H9 (cell line): Measurements from ENCODE around the gene RPA1. TPM values are rescaled to one million over a fixed set of nuclear protein-coding genes. Genes with fewer than 3 reads are reported as not detected.

Experiments used
- DNase-seq: peaks from one replicate; pipeline ENCODE4 v3.0.0-alpha.2; 2017
- H2AFZ ChIP-seq: one replicate; pipeline ENCODE4 v1.6.1; 2013; ENCODE audit warnings: mild to moderate bottlenecking, low read length, control low read depth, moderate library complexity
- H2AK5ac ChIP-seq: 2 replicates; pipeline ENCODE4 v1.6.1; 2013; ENCODE audit warnings: low read length, control low read depth, mixed read lengths; ENCODE audit not compliant: insufficient read length
- H2BK120ac ChIP-seq: one replicate; pipeline ENCODE4 v1.6.1; 2013; ENCODE audit warnings: low read depth, mild to moderate bottlenecking, low read length, control low read depth, inconsistent platforms; ENCODE audit not compliant: poor library complexity, severe bottlenecking
- H2BK12ac ChIP-seq: 2 replicates; pipeline ENCODE4 v1.6.1; 2013; ENCODE audit warnings: low read length, control low read depth, mixed read lengths, low read depth; ENCODE audit not compliant: insufficient read length
- H2BK15ac ChIP-seq: 2 replicates; pipeline ENCODE4 v1.6.1; 2013; ENCODE audit warnings: low read depth, low read length, control low read depth
- H2BK20ac ChIP-seq: one replicate; pipeline ENCODE4 v1.6.1; 2013; ENCODE audit warnings: low read depth, mild to moderate bottlenecking, low read length, control low read depth, inconsistent platforms; ENCODE audit not compliant: poor library complexity, severe bottlenecking
- H2BK5ac ChIP-seq: 2 replicates; pipeline ENCODE4 v1.6.1; 2013; ENCODE audit warnings: low read length, control low read depth, mixed read lengths; ENCODE audit not compliant: insufficient read length
- H3K14ac ChIP-seq: 2 replicates; pipeline ENCODE4 v1.6.1; 2013; ENCODE audit warnings: low read length, control low read depth; ENCODE audit not compliant: insufficient read depth
- H3K18ac ChIP-seq: 2 replicates; pipeline ENCODE4 v1.6.1; 2013; ENCODE audit warnings: low read depth, mild to moderate bottlenecking, mixed read lengths, low read length, control low read depth; ENCODE audit not compliant: insufficient read length
- H3K23ac ChIP-seq: 2 replicates; pipeline ENCODE4 v1.6.1; 2013; ENCODE audit warnings: low read length, control low read depth, mixed read lengths, low read depth; ENCODE audit not compliant: insufficient read length
- H3K23me2 ChIP-seq: 2 replicates; pipeline ENCODE4 v1.6.1; 2013; ENCODE audit warnings: low read depth, mild to moderate bottlenecking, mixed read lengths, low read length, control low read depth; ENCODE audit not compliant: insufficient read length, poor library complexity, severe bottlenecking
- H3K27ac ChIP-seq: 2 replicates; pipeline ENCODE4 v1.5.1; 2013; ENCODE audit warnings: low read length, control low read depth, mixed read lengths, low read depth; ENCODE audit not compliant: insufficient read length
- H3K27me3 ChIP-seq: 2 replicates; pipeline ENCODE4 v1.6.1; 2013; ENCODE audit warnings: low read length, control low read depth, inconsistent platforms; ENCODE audit not compliant: insufficient read depth
- H3K4ac ChIP-seq: 2 replicates; pipeline ENCODE4 v1.6.1; 2013; ENCODE audit warnings: low read depth, mild to moderate bottlenecking, control low read depth, inconsistent platforms, low read length, moderate library complexity
- H3K4me1 ChIP-seq: 2 replicates; pipeline ENCODE4 v1.6.1; 2013; ENCODE audit warnings: low read length, control low read depth, inconsistent platforms; ENCODE audit not compliant: insufficient read depth
- H3K4me2 ChIP-seq: 2 replicates; pipeline ENCODE4 v1.6.1; 2013; ENCODE audit warnings: low read length, control low read depth, mixed read lengths; ENCODE audit not compliant: insufficient read length, insufficient read depth
- H3K56ac ChIP-seq: 2 replicates; pipeline ENCODE4 v1.6.1; 2013; ENCODE audit warnings: low read depth, mild to moderate bottlenecking, mixed read lengths, low read length, control low read depth; ENCODE audit not compliant: insufficient read length
- H3K79me1 ChIP-seq: 2 replicates; pipeline ENCODE4 v1.6.1; 2013; ENCODE audit warnings: low read depth, mild to moderate bottlenecking, moderate library complexity, low read length, control low read depth, inconsistent platforms; ENCODE audit not compliant: insufficient read depth, poor library complexity, severe bottlenecking
- H3K79me2 ChIP-seq: 2 replicates; pipeline ENCODE4 v1.6.1; 2013; ENCODE audit warnings: low read length, control low read depth, inconsistent platforms; ENCODE audit not compliant: insufficient read depth
- H3K9ac ChIP-seq: 2 replicates; pipeline ENCODE4 v1.6.1; 2013; ENCODE audit warnings: low read length, control low read depth, mixed read lengths; ENCODE audit not compliant: insufficient read length; ENCODE audit errors: extremely low read depth
- H3K9me3 ChIP-seq: one replicate; pipeline ENCODE4 v1.6.1; 2013; ENCODE audit warnings: low read depth, low read length, inconsistent platforms; ENCODE audit not compliant: control insufficient read depth
- H3T11ph ChIP-seq: one replicate; pipeline ENCODE4 v1.6.1; 2013; ENCODE audit warnings: mild to moderate bottlenecking, low read length, control low read depth, inconsistent platforms
- H4K20me1 ChIP-seq: one replicate; pipeline ENCODE4 v1.6.1; 2013; ENCODE audit not compliant: control insufficient read depth, insufficient read length, insufficient read depth
- H4K5ac ChIP-seq: 2 replicates; pipeline ENCODE4 v1.6.1; 2013; ENCODE audit warnings: low read depth, mild to moderate bottlenecking, mixed read lengths, low read length, control low read depth; ENCODE audit not compliant: insufficient read length
- H4K8ac ChIP-seq: replicated peaks from 2 replicates; pipeline ENCODE4 v1.6.1; 2013; ENCODE audit warnings: low read length, control low read depth, mixed read lengths, low read depth; ENCODE audit not compliant: insufficient read length
- H4K91ac ChIP-seq: 2 replicates; pipeline ENCODE4 v1.6.1; 2013; ENCODE audit warnings: low read depth, mild to moderate bottlenecking, moderate library complexity, mixed read lengths, low read length, control low read depth; ENCODE audit not compliant: insufficient read length
- H3K27ac Mint-ChIP-seq, 3 experiments: 2 replicates in 2 of 3; 3 replicates in 1 of 3; pipeline ENCODE4 v1.8.0; 2020 to 2021; ENCODE audit warnings: mixed read lengths in 3 of 3, mild to moderate bottlenecking in 1 of 3, moderate library complexity in 1 of 3
- H3K27me3 Mint-ChIP-seq: 2 replicates; pipeline ENCODE4 v1.8.0; 2021; ENCODE audit warnings: low read depth, mild to moderate bottlenecking, moderate library complexity, mixed read lengths
- H3K36me3 Mint-ChIP-seq, 3 experiments: 2 replicates in 2 of 3; 3 replicates in 1 of 3; pipeline ENCODE4 v1.8.0; 2020 to 2021; ENCODE audit warnings: low read depth in 3 of 3, mixed read lengths in 3 of 3; ENCODE audit not compliant: insufficient read depth in 1 of 3
- H3K4me1 Mint-ChIP-seq, 2 experiments: 2 replicates each; pipeline ENCODE4 v1.8.0; 2020; ENCODE audit warnings: mixed read lengths in 2 of 2
- H3K4me3 Mint-ChIP-seq, 2 experiments: 2 replicates in 1 of 2; 3 replicates in 1 of 2; pipeline ENCODE4 v1.8.0; 2020 to 2021; ENCODE audit warnings: mild to moderate bottlenecking in 2 of 2, mixed read lengths in 2 of 2, moderate library complexity in 1 of 2
- H3K9me3 Mint-ChIP-seq, 2 experiments: 2 replicates in 1 of 2; 3 replicates in 1 of 2; pipeline ENCODE4 v1.8.0; 2020; ENCODE audit warnings: mild to moderate bottlenecking in 2 of 2, mixed read lengths in 2 of 2, moderate library complexity in 1 of 2
- CTCF ChIP-seq: fragments of 200-600 bp; sonication (generic); conservative IDR thresholded peaks from 3 replicates; pipeline ENCODE4 v1.8.0; 2021; ENCODE audit warnings: antibody characterized with exemption, mild to moderate bottlenecking
- WGBS: extraction: QIAGEN DNeasy Blood & Tissue Kit; methylation state at CpG from one replicate; pipeline ENCODE4 v1.1.7; 2013; ENCODE audit warnings: missing lambda C conversion rate, low lambda C conversion rate, mixed read lengths; ENCODE audit not compliant: insufficient read length; ENCODE audit errors: extremely low coverage; 5-methylcytosine and 5-hydroxymethylcytosine counted together
- total RNA-seq: library from RNA; stranded (reverse); gene quantifications from 2 replicates; pipeline ENCODE4 v1.2.1, GENCODE V29; 2021

The RPA1 gene
- total RNA-seq, 1 experiment from 2014 or later, result 215 TPM

GRCh38 chr17:1905190-1905913, 75.5 kb downstream of the RPA1 start:
- Mint-ChIP-seq H3K9me3 (peaks cover 0 to 5% of the 10 kb centered on the region in 2 experiments; a peak in 1 of 5 replicates), H3K27ac (no peak overlapping the region), H3K4me1 (peaks cover 11 to 32% of the 10 kb centered on the region in 2 experiments), H3K27me3 (peaks cover 83% of the 10 kb centered on the region), H3K4me3 (peak overlapping the region in 1 of 2 experiments; percentile 43; a peak in 3 of 5 replicates), H3K36me3 (no peaks in the 10 kb centered on the region)
- no peak overlapping the region for H3T11ph ChIP-seq
- peaks cover 53% of the 10 kb centered on the region for H3K27me3 ChIP-seq
- no peaks in the 10 kb centered on the region for H3K79me1 ChIP-seq
- no peak overlapping the region for H3K18ac ChIP-seq
- peaks cover 4% of the 10 kb centered on the region for H3K23me2 ChIP-seq
- H3K79me2 ChIP-seq, result no peaks in the 10 kb centered on the region
- no peaks in the 10 kb centered on the region for H3K9me3 ChIP-seq
- H3K23ac ChIP-seq, result no peak overlapping the region
- no peak overlapping the region for H2AFZ ChIP-seq
- H2BK15ac ChIP-seq, result no peak overlapping the region
- H3K4me2 ChIP-seq, result no peak overlapping the region
- H4K20me1 ChIP-seq, result no peaks in the 10 kb centered on the region
- H2BK5ac ChIP-seq, result no peak overlapping the region
- no peak overlapping the region for H2BK120ac ChIP-seq
- H3K56ac ChIP-seq, result no peak overlapping the region
- H4K5ac ChIP-seq, result no peak overlapping the region
- H4K8ac ChIP-seq, result no peak overlapping the region
- no peak for DNase-seq
- H3K4me1 ChIP-seq, result no peaks in the 10 kb centered on the region
- no peak overlapping the region for H3K9ac ChIP-seq
- no peak overlapping the region for H3K14ac ChIP-seq
- no peak overlapping the region for H2BK20ac ChIP-seq
- H2BK12ac ChIP-seq, result no peak overlapping the region
- no peak overlapping the region for H3K4ac ChIP-seq
- no CpG with 5 or more reads among the region's 25 CpGs for WGBS
- H2AK5ac ChIP-seq, result no peak overlapping the region
- H3K27ac ChIP-seq, result no peak overlapping the region
- H4K91ac ChIP-seq, result no peak overlapping the region
- no peak for TF ChIP-seq CTCF
